Measurements from ENCODE around the gene ENTHD1.

Gene ENTHD1

DNA sequence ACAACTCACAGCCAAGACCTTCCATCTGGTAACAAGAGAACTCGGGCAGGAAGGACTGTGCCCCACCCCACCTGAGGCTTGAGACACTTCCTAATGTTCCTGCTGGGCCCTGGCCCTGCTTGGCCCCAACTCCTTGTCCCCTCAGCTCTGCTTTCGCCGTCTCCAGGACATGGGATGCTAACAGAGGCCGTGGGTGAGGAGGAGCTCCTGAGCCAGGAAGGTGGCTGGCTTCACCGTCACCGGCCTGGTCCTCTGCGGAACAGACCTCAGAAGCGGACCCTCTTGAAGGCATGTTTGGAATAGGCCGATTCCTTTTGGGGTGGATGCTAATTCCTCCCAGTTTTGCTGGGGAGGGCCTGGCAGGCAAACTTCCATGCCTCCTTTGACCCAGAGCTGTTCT, 168.7 kb downstream of the ENTHD1 start:
- H3K4me2 ChIP-seq (ENCODE audit: low read length): no peak overlapping the region
- H3K4me3 ChIP-seq (ENCODE audit: low read length): no peak overlapping the region
- no peaks in the 10 kb centered on the region for H3K9me3 ChIP-seq (ENCODE audit: insufficient read depth, low read length)
- no peak overlapping the region for H2AFZ ChIP-seq (ENCODE audit: low read depth, low read length)
- no peaks in the 10 kb centered on the region for H3K36me3 ChIP-seq (replicated peaks; ENCODE audit: low read depth, low read length)
- no peak for TF ChIP-seq EZH2phosphoT487 (IDR thresholded peaks at IDR 0.05; ENCODE audit: low read depth)
- TF ChIP-seq, protein P1, sequence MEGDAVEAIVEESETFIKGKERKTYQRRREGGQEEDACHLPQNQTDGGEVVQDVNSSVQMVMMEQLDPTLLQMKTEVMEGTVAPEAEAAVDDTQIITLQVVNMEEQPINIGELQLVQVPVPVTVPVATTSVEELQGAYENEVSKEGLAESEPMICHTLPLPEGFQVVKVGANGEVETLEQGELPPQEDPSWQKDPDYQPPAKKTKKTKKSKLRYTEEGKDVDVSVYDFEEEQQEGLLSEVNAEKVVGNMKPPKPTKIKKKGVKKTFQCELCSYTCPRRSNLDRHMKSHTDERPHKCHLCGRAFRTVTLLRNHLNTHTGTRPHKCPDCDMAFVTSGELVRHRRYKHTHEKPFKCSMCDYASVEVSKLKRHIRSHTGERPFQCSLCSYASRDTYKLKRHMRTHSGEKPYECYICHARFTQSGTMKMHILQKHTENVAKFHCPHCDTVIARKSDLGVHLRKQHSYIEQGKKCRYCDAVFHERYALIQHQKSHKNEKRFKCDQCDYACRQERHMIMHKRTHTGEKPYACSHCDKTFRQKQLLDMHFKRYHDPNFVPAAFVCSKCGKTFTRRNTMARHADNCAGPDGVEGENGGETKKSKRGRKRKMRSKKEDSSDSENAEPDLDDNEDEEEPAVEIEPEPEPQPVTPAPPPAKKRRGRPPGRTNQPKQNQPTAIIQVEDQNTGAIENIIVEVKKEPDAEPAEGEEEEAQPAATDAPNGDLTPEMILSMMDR (IDR thresholded peaks at IDR 0.05; ENCODE audit: low read depth, low read length): no peak
- no peak overlapping the region for H3K9ac ChIP-seq (ENCODE audit: low read length)
- H4K20me1 ChIP-seq (ENCODE audit: insufficient read depth, low read length): no peaks in the 10 kb centered on the region
- H3K27me3 ChIP-seq (ENCODE audit: low read depth, low read length): peaks cover 41% of the 10 kb centered on the region
- no peaks in the 10 kb centered on the region for H3K79me2 ChIP-seq (ENCODE audit: low read length)
- H3K27ac ChIP-seq (ENCODE audit: low read length): no peak overlapping the region
- H3K4me1 ChIP-seq (ENCODE audit: low read length): no peaks in the 10 kb centered on the region

DNA sequence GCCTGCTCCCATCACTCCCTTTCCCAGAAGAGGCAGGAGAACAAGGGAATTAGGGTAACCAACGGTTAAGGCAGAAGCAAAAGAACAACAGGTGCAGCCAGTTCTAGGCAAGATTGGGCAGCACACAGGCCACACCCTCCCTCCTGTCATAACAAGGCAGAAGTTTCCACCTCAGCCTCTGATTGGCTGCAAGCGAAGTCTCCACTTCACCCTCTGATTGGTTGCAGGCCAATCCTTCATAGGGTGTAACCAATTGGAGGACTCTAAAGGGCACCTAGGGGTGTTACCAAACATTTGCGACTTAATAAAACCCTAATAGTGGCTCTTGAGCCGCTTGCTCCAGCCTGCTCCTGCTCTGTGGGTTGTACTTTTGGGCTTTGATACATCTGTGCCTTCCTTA, 169.2 kb downstream of the ENTHD1 start:
- TF ChIP-seq, protein P1 (IDR thresholded peaks at IDR 0.05; ENCODE audit: low read depth, low read length): no peak
- TF ChIP-seq EZH2phosphoT487 (IDR thresholded peaks at IDR 0.05; ENCODE audit: low read depth): no peak
- no peaks in the 10 kb centered on the region for H3K79me2 ChIP-seq (ENCODE audit: low read length)
- H3K36me3 ChIP-seq (replicated peaks; ENCODE audit: low read depth, low read length): no peaks in the 10 kb centered on the region
- no peak overlapping the region for H3K4me2 ChIP-seq (ENCODE audit: low read length)
- no peak overlapping the region for H2AFZ ChIP-seq (ENCODE audit: low read depth, low read length)
- H4K20me1 ChIP-seq (ENCODE audit: insufficient read depth, low read length): no peaks in the 10 kb centered on the region
- H3K9me3 ChIP-seq (ENCODE audit: insufficient read depth, low read length): no peaks in the 10 kb centered on the region
- H3K4me1 ChIP-seq (ENCODE audit: low read length): no peaks in the 10 kb centered on the region
- peaks cover 41% of the 10 kb centered on the region for H3K27me3 ChIP-seq (ENCODE audit: low read depth, low read length)
- H3K9ac ChIP-seq (ENCODE audit: low read length): no peak overlapping the region
- no peak overlapping the region for H3K4me3 ChIP-seq (ENCODE audit: low read length)
- H3K27ac ChIP-seq (ENCODE audit: low read length): no peak overlapping the region

GRCh38 chr22:39723899-39724351, 169.6 kb downstream of the ENTHD1 start:
- Histone ChIP-seq H3K9me3 (ENCODE audit: insufficient read depth, low read length) (no peaks in the 10 kb centered on the region), H3K4me1 (ENCODE audit: low read length) (no peaks in the 10 kb centered on the region), H2AFZ (ENCODE audit: low read depth, low read length) (no peak overlapping the region), H4K20me1 (ENCODE audit: insufficient read depth, low read length) (no peaks in the 10 kb centered on the region), H3K9ac (ENCODE audit: low read length) (no peak overlapping the region), H3K4me2 (ENCODE audit: low read length) (no peak overlapping the region), H3K36me3 (replicated peaks; ENCODE audit: low read depth, low read length) (no peaks in the 10 kb centered on the region), H3K79me2 (ENCODE audit: low read length) (no peaks in the 10 kb centered on the region), H3K4me3 (ENCODE audit: low read length) (no peak overlapping the region), H3K27ac (ENCODE audit: low read length) (no peak overlapping the region), H3K27me3 (ENCODE audit: low read depth, low read length) (peaks cover 41% of the 10 kb centered on the region)
- TF ChIP-seq EZH2phosphoT487 (IDR thresholded peaks at IDR 0.05; ENCODE audit: low read depth): no peak
- TF ChIP-seq, protein P1 (IDR thresholded peaks at IDR 0.05; ENCODE audit: low read depth, low read length): no peak

- H3K9me3 ChIP-seq (ENCODE audit: insufficient read depth, low read length): no peaks in the 10 kb centered on the region
- H3K36me3 ChIP-seq (replicated peaks; ENCODE audit: low read depth, low read length): no peaks in the 10 kb centered on the region
- no peaks in the 10 kb centered on the region for H4K20me1 ChIP-seq (ENCODE audit: insufficient read depth, low read length)
- H3K27me3 ChIP-seq (ENCODE audit: low read depth, low read length): peaks cover 41% of the 10 kb centered on the region
- H3K27ac ChIP-seq (ENCODE audit: low read length): no peak overlapping the region
- TF ChIP-seq, protein P1 (IDR thresholded peaks at IDR 0.05; ENCODE audit: low read depth, low read length): no peak
- no peak for TF ChIP-seq EZH2phosphoT487 (IDR thresholded peaks at IDR 0.05; ENCODE audit: low read depth)
- H3K79me2 ChIP-seq (ENCODE audit: low read length): no peaks in the 10 kb centered on the region
- no peak overlapping the region for H3K9ac ChIP-seq (ENCODE audit: low read length)
- H3K4me1 ChIP-seq (ENCODE audit: low read length): no peaks in the 10 kb centered on the region
- H3K4me2 ChIP-seq (ENCODE audit: low read length): no peak overlapping the region
- no peak overlapping the region for H3K4me3 ChIP-seq (ENCODE audit: low read length)
- H2AFZ ChIP-seq (ENCODE audit: low read depth, low read length): no peak overlapping the region
These were observed 170.1 kb downstream of the ENTHD1 start for GRCh38 chr22:39723463-39723862.

Data from OCI-LY3 (cell line).